AG04450 (cell line): ENCODE results near the gene PPP1R36. TPM values are rescaled to one million over a fixed set of nuclear protein-coding genes. Genes with fewer than 3 reads are reported as not detected.

ENCODE experiments used
- CTCF ChIA-PET: fragments of 300-600, 350-600 bp; formaldehyde crosslinking; extraction: SDS; loops from one replicate; lab custom pipeline; 2022; ENCODE audit warnings: antibody characterized with exemption, inconsistent platforms; lab: Charles Lee
- POLR2A ChIA-PET: fragments of 350-600 bp; formaldehyde crosslinking; extraction: SDS; loops from one replicate; lab custom pipeline; 2021; ENCODE audit warnings: antibody characterized with exemption, inconsistent platforms; lab: Yijun Ruan, JAX
- DNase-seq: peaks from one replicate; pipeline ENCODE4 v3.0.0-alpha.2; 2011; ENCODE audit warnings: low read depth, low spot score
- H3K27ac ChIP-seq: one replicate; pipeline ENCODE4 v1.5.1; 2012; ENCODE audit warnings: low read depth, low read length, control low read depth
- H3K27me3 ChIP-seq: one replicate; pipeline ENCODE4 v1.6.0; 2012; ENCODE audit warnings: low read length; ENCODE audit not compliant: control insufficient read depth, insufficient read depth
- H3K4me3 ChIP-seq: 2 replicates; pipeline ENCODE4 v1.5.1; 2011; ENCODE audit warnings: mild to moderate bottlenecking, low read depth, low read length, control low read depth
- H3K9me3 ChIP-seq: 2 replicates; pipeline ENCODE4 v1.5.1; 2012; ENCODE audit warnings: low read length; ENCODE audit not compliant: control insufficient read depth, insufficient read depth
- polyA plus RNA-seq: library from polyadenylated mRNA; depleted of rRNA; stranded (reverse); fragments of >200 nt; gene quantifications from 2 replicates; pipeline ENCODE4 v1.2.3, GENCODE V29; 2011
- TF ChIP-seq, protein P1 (sequence below): IDR thresholded peaks from 2 replicates; pipeline ENCODE4 v1.5.1; 2011; ENCODE audit warnings: low read depth, low read length, control low read depth, inconsistent platforms

PPP1R36 gene
- polyA plus RNA-seq, 1 experiment, result 0.38 TPM

DNA sequence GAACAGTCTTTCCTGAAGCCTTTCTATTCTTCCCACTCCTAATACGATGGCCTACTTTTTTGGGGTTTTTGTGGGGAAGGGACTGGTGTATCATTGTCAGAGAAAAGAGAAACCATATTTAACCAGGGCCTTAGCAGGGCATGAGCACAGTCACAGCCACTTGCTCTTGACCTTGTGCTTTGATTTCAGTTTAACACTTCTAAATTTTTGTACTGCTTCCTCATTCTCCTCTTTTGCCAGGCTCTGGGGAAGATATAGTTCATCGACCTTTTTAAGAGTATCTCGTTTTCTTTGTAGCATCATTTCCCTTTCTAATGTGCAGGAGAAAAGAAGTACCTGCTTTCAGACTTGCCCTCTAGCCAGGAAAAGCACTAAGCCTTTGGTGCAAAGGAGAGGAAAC is 43.0 kb upstream of the PPP1R36 start:
- ChIA-PET CTCF (no interaction called here), POLR2A (interaction anchor here (0.5 to 2.8 kb wide), 2 partner anchors 122 to 297 kb away, joined by 3 to 10 read pairs; no protein-coding TSS in a partner anchor)
- Histone ChIP-seq H3K27ac (no peak overlapping the region), H3K4me3 (peak overlapping the region; percentile 47), H3K9me3 (peaks cover 3% of the 10 kb centered on the region; the same call in 1 of the 2 replicates), H3K27me3 (no peaks in the 10 kb centered on the region)
- TF ChIP-seq, protein P1, sequence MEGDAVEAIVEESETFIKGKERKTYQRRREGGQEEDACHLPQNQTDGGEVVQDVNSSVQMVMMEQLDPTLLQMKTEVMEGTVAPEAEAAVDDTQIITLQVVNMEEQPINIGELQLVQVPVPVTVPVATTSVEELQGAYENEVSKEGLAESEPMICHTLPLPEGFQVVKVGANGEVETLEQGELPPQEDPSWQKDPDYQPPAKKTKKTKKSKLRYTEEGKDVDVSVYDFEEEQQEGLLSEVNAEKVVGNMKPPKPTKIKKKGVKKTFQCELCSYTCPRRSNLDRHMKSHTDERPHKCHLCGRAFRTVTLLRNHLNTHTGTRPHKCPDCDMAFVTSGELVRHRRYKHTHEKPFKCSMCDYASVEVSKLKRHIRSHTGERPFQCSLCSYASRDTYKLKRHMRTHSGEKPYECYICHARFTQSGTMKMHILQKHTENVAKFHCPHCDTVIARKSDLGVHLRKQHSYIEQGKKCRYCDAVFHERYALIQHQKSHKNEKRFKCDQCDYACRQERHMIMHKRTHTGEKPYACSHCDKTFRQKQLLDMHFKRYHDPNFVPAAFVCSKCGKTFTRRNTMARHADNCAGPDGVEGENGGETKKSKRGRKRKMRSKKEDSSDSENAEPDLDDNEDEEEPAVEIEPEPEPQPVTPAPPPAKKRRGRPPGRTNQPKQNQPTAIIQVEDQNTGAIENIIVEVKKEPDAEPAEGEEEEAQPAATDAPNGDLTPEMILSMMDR, result no peak
- no peak for DNase-seq

- CTCF ChIA-PET, result interaction anchor here (1.3 kb wide), 1 partner anchor 32 kb away, joined by 3 read pairs; no protein-coding TSS in a partner anchor
- H3K27ac ChIP-seq, result no peak overlapping the region
Observed at GRCh38 chr14:64507376-64508156, 42.2 kb upstream of the PPP1R36 start.

GRCh38 chr14:64508215-64508776 is 41.5 kb upstream of the PPP1R36 start:
- Histone ChIP-seq H3K27ac (no peak overlapping the region), H3K4me3 (no peak overlapping the region), H3K27me3 (no peaks in the 10 kb centered on the region), H3K9me3 (peaks cover under 1% of the 10 kb centered on the region; the same call in 1 of the 2 replicates)
- CTCF ChIA-PET, result interaction anchor here (0.7 to 5.0 kb wide), 5 partner anchors 16 to 941 kb away, joined by 3 to 60 read pairs (median 8); no protein-coding TSS in a partner anchor
- DNase-seq, result no peak
- TF ChIP-seq, protein P1, result no peak
- POLR2A ChIA-PET, result no interaction called here

More at GRCh38 chr14:64507376-64508156, 42.2 kb upstream of the PPP1R36 start:
- POLR2A ChIA-PET, result interaction anchor here (0.5 kb wide), 1 partner anchor 298 kb away, joined by 3 read pairs; no protein-coding TSS in a partner anchor
- TF ChIP-seq, protein P1, result no peak
- Histone ChIP-seq H3K4me3 (peak overlapping the region; percentile 18; the same call in 1 of the 2 replicates), H3K9me3 (peaks cover 3% of the 10 kb centered on the region; the same call in 1 of the 2 replicates), H3K27me3 (no peaks in the 10 kb centered on the region)
- DNase-seq, result no peak

DNA sequence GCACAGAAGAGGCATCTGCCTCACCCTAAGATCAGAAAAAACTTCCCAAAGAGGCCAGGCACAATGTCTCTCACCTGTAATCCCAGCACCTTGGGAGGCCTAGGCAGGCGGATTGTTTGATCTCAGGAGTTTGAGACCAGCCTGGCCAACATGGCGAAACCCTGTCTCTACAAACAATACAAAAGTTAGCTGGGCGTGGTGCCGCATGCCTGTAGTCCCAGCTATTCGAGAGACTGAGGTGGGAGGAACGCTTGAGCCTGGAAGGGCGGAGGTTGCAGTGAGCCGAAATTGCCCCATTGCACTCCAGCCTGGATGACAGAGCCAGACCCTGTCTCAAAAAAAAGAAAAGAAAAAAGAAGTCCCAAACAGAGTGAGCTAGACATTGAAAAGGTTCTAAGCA is 40.7 kb upstream of the PPP1R36 start:
- Histone ChIP-seq H3K27me3 (no peaks in the 10 kb centered on the region), H3K9me3 (no peaks in the 10 kb centered on the region; the same call in 1 of the 2 replicates), H3K4me3 (no peak overlapping the region), H3K27ac (no peak overlapping the region)
- DNase-seq, result no peak
- ChIA-PET POLR2A (interaction anchor here (0.6 kb wide), 1 partner anchor 11 kb away, joined by 5 read pairs; no protein-coding TSS in a partner anchor), CTCF (interaction anchor here (0.6 to 5.0 kb wide), 9 partner anchors 9 to 166 kb away, joined by 3 to 60 read pairs (median 3); no protein-coding TSS in a partner anchor)
- TF ChIP-seq, protein P1, result no peak
